ENCODE results near the gene CITED2.
"Not testable (repeated sequence)": the region's sequence is repeated elsewhere in the genome, so short reads cannot be mapped to it uniquely, and the experiment has no call there.

The CITED2 gene

GRCh38 chr6:139374357-139375225 is at the start of gene CITED2:
Gene CITED2, minus strand, starts transcription at chr6:139374648. Its CDS starts 704 bp downstream, at chr6:139373944.
- DNase-seq, result peak; percentile 57

GRCh38 chr6:139423037-139423703 is 48.7 kb upstream of the CITED2 start:
- no peak for DNase-seq

GRCh38 chr6:139422105-139423036 is 47.9 kb upstream of the CITED2 start:
- no peak for DNase-seq

- no peak for DNase-seq
Observed at GRCh38 chr6:139418481-139419132, 44.2 kb upstream of the CITED2 start.

- no peak for DNase-seq
Observed at GRCh38 chr6:139416146-139416545, 41.7 kb upstream of the CITED2 start.

GRCh38 chr6:139415365-139415764 is 40.9 kb upstream of the CITED2 start:
- no peak for DNase-seq

GRCh38 chr6:139412103-139412502 is 37.7 kb upstream of the CITED2 start:
- DNase-seq, result not testable (repeated sequence)

- DNase-seq, result no peak
Observed at GRCh38 chr6:139409026-139409425, 34.6 kb upstream of the CITED2 start.

- no peak for DNase-seq
Observed at GRCh38 chr6:139407718-139408222, 33.3 kb upstream of the CITED2 start.

GRCh38 chr6:139406577-139407343 is 32.3 kb upstream of the CITED2 start:
- no peak for DNase-seq

GRCh38 chr6:139402876-139403386 is 28.5 kb upstream of the CITED2 start:
- DNase-seq, result no peak

- no peak for DNase-seq
Observed at GRCh38 chr6:139398658-139399057, 24.2 kb upstream of the CITED2 start.

- DNase-seq, result no peak
Observed at GRCh38 chr6:139395891-139396301, 21.4 kb upstream of the CITED2 start.

- DNase-seq, result no peak
Observed at GRCh38 chr6:139395371-139395770, 20.9 kb upstream of the CITED2 start.

- no peak for DNase-seq
Observed at GRCh38 chr6:139394027-139394649, 19.7 kb upstream of the CITED2 start.

- no peak for DNase-seq
Observed at GRCh38 chr6:139392794-139393193, 18.3 kb upstream of the CITED2 start.

GRCh38 chr6:139391709-139392108 is 17.3 kb upstream of the CITED2 start:
- DNase-seq, result no peak

- DNase-seq, result no peak
Observed at GRCh38 chr6:139390447-139390846, 16.0 kb upstream of the CITED2 start.

- no peak for DNase-seq
Observed at GRCh38 chr6:139388384-139388783, 13.9 kb upstream of the CITED2 start.

- no peak for DNase-seq
Observed at GRCh38 chr6:139386404-139386803, 12.0 kb upstream of the CITED2 start.
